Mucosa of rectum (tissue), 2 donors: ENCODE measurements around the gene MRPL12.

Experiments used
- H3K27ac ChIP-seq, 2 donors: one replicate each; pipeline ENCODE4 v1.7.0; 2013; ENCODE audit warnings: inconsistent platforms in 2 of 2, low read depth in 2 of 2, low read length in 2 of 2
- H3K27me3 ChIP-seq, 2 donors: one replicate each; pipeline ENCODE4 v1.7.0; 2013; ENCODE audit warnings: low read length in 2 of 2; ENCODE audit not compliant: control insufficient read depth in 2 of 2, insufficient read depth in 2 of 2
- H3K36me3 ChIP-seq, 2 donors: one replicate each; pipeline ENCODE4 v1.7.0; 2013; ENCODE audit warnings: low read length in 2 of 2; ENCODE audit not compliant: control insufficient read depth in 2 of 2, insufficient read depth in 2 of 2
- H3K4me1 ChIP-seq, 2 donors: one replicate each; pipeline ENCODE4 v1.7.0; 2013; ENCODE audit warnings: low read length in 2 of 2, mild to moderate bottlenecking in 1 of 2; ENCODE audit not compliant: control insufficient read depth in 2 of 2, insufficient read depth in 2 of 2
- H3K4me3 ChIP-seq, 2 donors: one replicate each; pipeline ENCODE4 v1.7.0; 2013; ENCODE audit warnings: low read length in 2 of 2
- H3K9ac ChIP-seq, 2 donors: one replicate each; pipeline ENCODE4 v1.7.0; 2013; ENCODE audit warnings: low read length in 2 of 2, low read depth in 1 of 2, mild to moderate bottlenecking in 1 of 2
- H3K9me3 ChIP-seq, 2 donors: one replicate each; pipeline ENCODE4 v1.7.0; 2013; ENCODE audit warnings: low read length in 2 of 2; ENCODE audit not compliant: control insufficient read depth in 2 of 2
- donor health status: healthy.
- donor health status: Normal muscosa, but diverticular disease.

Gene MRPL12

GRCh38 chr17:81690549-81690948 is 12.6 kb upstream of the MRPL12 start:
- H3K27ac ChIP-seq: no peak overlapping the region
- no peak overlapping the region for H3K9ac ChIP-seq
- peaks cover 0 to 2% of the 10 kb centered on the region in 2 donors for H3K4me1 ChIP-seq
- H3K4me3 ChIP-seq: no peak overlapping the region
- no peaks in the 10 kb centered on the region for H3K9me3 ChIP-seq
- H3K36me3 ChIP-seq: peaks cover 80 to 86% of the 10 kb centered on the region in 2 donors
- H3K27me3 ChIP-seq: no peaks in the 10 kb centered on the region

- Histone ChIP-seq H3K36me3 (peaks cover 82 to 89% of the 10 kb centered on the region in 2 donors), H3K27ac (no peak overlapping the region), H3K9ac (no peak overlapping the region), H3K9me3 (no peaks in the 10 kb centered on the region), H3K27me3 (no peaks in the 10 kb centered on the region), H3K4me1 (no peaks in the 10 kb centered on the region), H3K4me3 (no peak overlapping the region)
Observed at GRCh38 chr17:81691196-81691595, 12.0 kb upstream of the MRPL12 start.

GRCh38 chr17:81691608-81692007 is 11.6 kb upstream of the MRPL12 start:
- Histone ChIP-seq H3K27ac (no peak overlapping the region), H3K9ac (no peak overlapping the region), H3K4me3 (no peak overlapping the region), H3K27me3 (no peaks in the 10 kb centered on the region), H3K4me1 (no peaks in the 10 kb centered on the region), H3K9me3 (no peaks in the 10 kb centered on the region), H3K36me3 (peaks cover 81 to 89% of the 10 kb centered on the region in 2 donors)

DNA sequence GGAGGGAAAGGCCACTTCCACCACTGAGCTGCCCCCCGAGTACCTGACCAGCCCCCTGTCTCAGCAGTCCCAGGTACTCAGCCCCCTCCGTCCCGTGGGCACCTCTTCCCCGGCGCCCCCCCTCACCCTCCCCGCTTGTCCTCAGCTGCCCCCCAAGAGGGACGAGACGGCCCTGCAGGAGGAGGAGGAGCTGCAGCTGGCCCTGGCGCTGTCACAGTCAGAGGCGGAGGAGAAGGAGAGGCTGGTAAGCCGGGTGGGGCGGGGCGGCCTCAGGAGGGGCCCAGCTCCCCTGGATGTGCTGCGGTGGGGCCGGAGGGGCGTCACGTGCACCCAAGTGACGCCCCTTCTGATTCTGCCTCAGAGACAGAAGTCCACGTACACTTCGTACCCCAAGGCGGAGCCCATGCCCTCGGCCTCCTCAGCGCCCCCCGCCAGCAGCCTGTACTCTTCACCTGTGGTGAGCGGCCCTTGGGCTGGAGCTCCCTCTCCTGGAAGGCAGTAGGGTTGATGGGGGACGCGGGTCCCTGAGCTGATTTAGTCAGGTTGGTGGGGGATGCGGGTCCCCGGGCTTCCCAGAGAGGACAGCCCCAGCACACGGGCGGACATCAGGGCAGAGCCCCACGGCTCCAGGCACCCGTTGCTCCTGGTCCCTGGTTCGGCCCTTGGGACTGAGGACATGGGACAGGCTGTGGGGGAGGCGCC is 9.5 kb upstream of the MRPL12 start:
- Histone ChIP-seq H3K27me3 (no peaks in the 10 kb centered on the region), H3K9ac (no peak overlapping the region), H3K27ac (no peak overlapping the region), H3K4me1 (no peaks in the 10 kb centered on the region), H3K36me3 (peaks cover 81 to 85% of the 10 kb centered on the region in 2 donors), H3K4me3 (no peak overlapping the region), H3K9me3 (no peaks in the 10 kb centered on the region)

DNA sequence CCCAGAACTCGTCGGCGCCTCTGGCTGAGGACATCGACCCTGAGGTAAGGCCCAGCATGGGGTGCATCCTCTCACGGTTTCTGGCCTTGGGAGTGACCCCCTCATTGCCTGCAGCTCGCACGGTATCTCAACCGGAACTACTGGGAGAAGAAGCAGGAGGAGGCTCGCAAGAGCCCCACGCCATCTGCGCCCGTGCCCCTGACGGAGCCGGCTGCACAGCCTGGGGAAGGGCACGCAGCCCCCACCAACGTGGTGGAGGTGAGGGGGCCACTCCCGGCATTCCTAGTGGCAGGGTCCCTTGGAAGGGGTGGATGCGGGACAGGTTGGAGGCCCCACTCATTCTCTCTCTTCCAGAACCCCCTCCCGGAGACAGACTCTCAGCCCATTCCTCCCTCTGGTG is 8.4 kb upstream of the MRPL12 start:
- Histone ChIP-seq H3K9ac (no peak overlapping the region), H3K4me1 (no peaks in the 10 kb centered on the region), H3K4me3 (no peak overlapping the region), H3K36me3 (peaks cover 74 to 83% of the 10 kb centered on the region in 2 donors), H3K9me3 (no peaks in the 10 kb centered on the region), H3K27me3 (no peaks in the 10 kb centered on the region), H3K27ac (no peak overlapping the region)

DNA sequence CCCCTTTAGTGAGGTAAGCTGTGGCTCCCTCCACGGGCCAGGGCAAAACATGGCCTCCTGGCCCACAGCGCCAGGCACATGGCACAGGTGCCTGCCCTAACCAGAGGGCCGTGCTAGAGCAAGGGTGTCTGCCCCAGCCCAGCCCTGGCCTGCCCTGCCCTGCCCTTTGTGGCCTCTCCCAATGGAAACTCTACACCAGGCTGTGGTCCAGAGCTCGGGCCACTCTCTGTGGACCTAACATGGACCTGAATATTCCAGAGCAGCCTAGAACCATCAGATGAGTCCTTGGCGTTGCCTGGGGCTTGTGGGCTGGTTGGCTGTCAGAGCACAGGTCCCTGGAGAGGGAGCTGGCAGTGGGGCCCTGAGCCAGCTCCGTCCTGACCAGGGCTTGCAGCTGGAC is 8.0 kb upstream of the MRPL12 start:
- H3K36me3 ChIP-seq: peaks cover 73 to 79% of the 10 kb centered on the region in 2 donors
- H3K9me3 ChIP-seq: no peaks in the 10 kb centered on the region
- no peak overlapping the region for H3K4me3 ChIP-seq
- H3K27me3 ChIP-seq: no peaks in the 10 kb centered on the region
- no peaks in the 10 kb centered on the region for H3K4me1 ChIP-seq
- no peak overlapping the region for H3K27ac ChIP-seq
- H3K9ac ChIP-seq: no peak overlapping the region

GRCh38 chr17:81695801-81696200 is 7.4 kb upstream of the MRPL12 start:
- H3K4me1 ChIP-seq: peaks cover 0 to 1% of the 10 kb centered on the region in 2 donors
- no peak overlapping the region for H3K27ac ChIP-seq
- H3K4me3 ChIP-seq: no peak overlapping the region
- H3K36me3 ChIP-seq: peaks cover 73 to 77% of the 10 kb centered on the region in 2 donors
- no peaks in the 10 kb centered on the region for H3K27me3 ChIP-seq
- H3K9me3 ChIP-seq: no peaks in the 10 kb centered on the region
- no peak overlapping the region for H3K9ac ChIP-seq

- no peaks in the 10 kb centered on the region for H3K9me3 ChIP-seq
- no peak overlapping the region for H3K4me3 ChIP-seq
- H3K27me3 ChIP-seq: no peaks in the 10 kb centered on the region
- peaks cover 73 to 75% of the 10 kb centered on the region in 2 donors for H3K36me3 ChIP-seq
- H3K9ac ChIP-seq: no peak overlapping the region
- H3K27ac ChIP-seq: no peak overlapping the region
- H3K4me1 ChIP-seq: peaks cover 3 to 7% of the 10 kb centered on the region in 2 donors
Observed at GRCh38 chr17:81696218-81696941, 6.8 kb upstream of the MRPL12 start.

DNA sequence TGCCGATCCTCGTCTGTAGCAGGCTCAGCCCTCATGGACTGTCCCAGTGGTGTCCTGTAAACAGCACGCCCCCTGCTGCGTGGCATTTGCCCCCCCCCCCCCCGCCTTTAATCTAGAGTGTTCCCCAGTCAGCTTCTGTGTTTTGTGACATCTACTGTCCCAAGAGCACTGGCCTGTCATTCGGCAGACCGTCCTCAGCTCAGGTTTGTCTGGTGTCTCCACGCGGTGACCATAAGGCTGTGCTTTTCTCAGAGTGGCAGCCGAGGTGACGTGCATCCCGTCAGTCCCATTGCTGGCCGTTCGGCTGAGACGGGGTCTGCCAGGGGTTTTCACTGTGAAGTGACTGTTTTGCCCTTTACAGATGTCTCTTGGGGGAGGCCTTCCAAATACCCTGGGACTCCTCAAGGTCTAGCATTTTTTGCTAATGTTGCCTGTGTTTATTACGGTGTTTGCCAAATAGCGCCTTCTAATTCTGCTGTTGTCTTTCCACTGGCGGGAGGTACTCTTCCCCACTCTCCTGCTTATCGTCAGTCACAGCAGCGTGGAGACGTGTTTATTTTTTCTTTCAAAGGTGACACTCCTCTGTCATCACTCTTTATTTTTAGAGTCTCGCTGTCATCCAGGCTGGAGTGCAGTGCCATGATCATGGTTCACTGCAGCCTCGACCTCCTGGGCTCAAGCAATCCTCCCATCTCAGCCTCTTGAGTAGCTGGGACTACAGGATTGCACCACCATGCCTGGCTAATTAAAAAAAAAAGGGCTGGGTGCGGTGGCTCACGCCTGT is 5.7 kb upstream of the MRPL12 start:
- peaks cover 67 to 68% of the 10 kb centered on the region in 2 donors for H3K36me3 ChIP-seq
- no peaks in the 10 kb centered on the region for H3K27me3 ChIP-seq
- H3K4me3 ChIP-seq: no peak overlapping the region
- H3K9me3 ChIP-seq: no peaks in the 10 kb centered on the region
- no peak overlapping the region for H3K27ac ChIP-seq
- H3K4me1 ChIP-seq: peaks cover 13 to 16% of the 10 kb centered on the region in 2 donors
- no peak overlapping the region for H3K9ac ChIP-seq
